ENCODE results near the gene SIGLEC12. TPM values are rescaled to one million over a fixed set of nuclear protein-coding genes. Genes with fewer than 3 reads are reported as not detected.
A peak's percentile ranks its signal among the peaks of the same experiment; 100 is the strongest.

SIGLEC12 gene
- total RNA-seq, 1 donor from 2014 or later: not detected

GRCh38 chr19:51461723-51462161, 39.9 kb downstream of the SIGLEC12 start:
- no peak overlapping the region for H3K27ac Mint-ChIP-seq (ENCODE audit: unreplicated experiment)
- H3K36me3 Mint-ChIP-seq (ENCODE audit: low read depth): no peaks in the 10 kb centered on the region
- no peak for TF ChIP-seq CTCF (IDR thresholded peaks at IDR 0.05)
- H3K27me3 Mint-ChIP-seq (ENCODE audit: low read depth): peaks cover 6% of the 10 kb centered on the region
- H3K4me1 Mint-ChIP-seq (ENCODE audit: low read depth): no peaks in the 10 kb centered on the region
- peaks cover 3% of the 10 kb centered on the region for H3K9me3 Mint-ChIP-seq (ENCODE audit: low read depth)
- no peak for DNase-seq (ENCODE audit: low spot score)
- H3K4me3 Mint-ChIP-seq (ENCODE audit: unreplicated experiment): no peak overlapping the region

GRCh38 chr19:51460164-51460992, 41.2 kb downstream of the SIGLEC12 start:
- H3K9me3 Mint-ChIP-seq (ENCODE audit: low read depth): peaks cover 3% of the 10 kb centered on the region
- H3K4me1 Mint-ChIP-seq (ENCODE audit: low read depth): no peaks in the 10 kb centered on the region
- TF ChIP-seq CTCF (IDR thresholded peaks at IDR 0.05): no peak
- peaks cover 2% of the 10 kb centered on the region for H3K27me3 Mint-ChIP-seq (ENCODE audit: low read depth)
- H3K4me3 Mint-ChIP-seq (ENCODE audit: unreplicated experiment): peak overlapping the region; percentile 52
- H3K36me3 Mint-ChIP-seq (ENCODE audit: low read depth): no peaks in the 10 kb centered on the region
- no peak overlapping the region for H3K27ac Mint-ChIP-seq (ENCODE audit: unreplicated experiment)
- no peak for DNase-seq (ENCODE audit: low spot score)

- Mint-ChIP-seq H3K9me3 (ENCODE audit: low read depth) (no peaks in the 10 kb centered on the region), H3K27me3 (ENCODE audit: low read depth) (peaks cover 2% of the 10 kb centered on the region), H3K4me1 (ENCODE audit: low read depth) (no peaks in the 10 kb centered on the region), H3K4me3 (ENCODE audit: unreplicated experiment) (no peak overlapping the region), H3K36me3 (ENCODE audit: low read depth) (no peaks in the 10 kb centered on the region), H3K27ac (ENCODE audit: unreplicated experiment) (no peak overlapping the region)
- no peak for TF ChIP-seq CTCF (IDR thresholded peaks at IDR 0.05)
- DNase-seq (ENCODE audit: low spot score): no peak
Observed at GRCh38 chr19:51458899-51459505, 42.6 kb downstream of the SIGLEC12 start.

GRCh38 chr19:51458051-51458645, 43.5 kb downstream of the SIGLEC12 start, which contains the start of gene SIGLEC8:
Gene SIGLEC8 (minus strand): TSS chr19:51458454. CDS start chr19:51458387, 67 bp downstream.
- no peak for DNase-seq (ENCODE audit: low spot score)
- no peak for TF ChIP-seq CTCF (IDR thresholded peaks at IDR 0.05)
- Mint-ChIP-seq H3K27ac (ENCODE audit: unreplicated experiment) (no peak within 1 kb of the TSS), H3K27me3 (ENCODE audit: low read depth) (peaks cover 2% of the 10 kb centered on the region), H3K9me3 (ENCODE audit: low read depth) (peaks cover 2% of the 10 kb centered on the region), H3K4me3 (ENCODE audit: unreplicated experiment) (no peak within 1 kb of the TSS), H3K4me1 (ENCODE audit: low read depth) (no peaks in the 10 kb centered on the region), H3K36me3 (ENCODE audit: low read depth) (no peaks in the 10 kb centered on the region)

- no peaks in the 10 kb centered on the region for H3K36me3 Mint-ChIP-seq (ENCODE audit: low read depth)
- no peak overlapping the region for H3K27ac Mint-ChIP-seq (ENCODE audit: unreplicated experiment)
- no peak for DNase-seq (ENCODE audit: low spot score)
- H3K4me1 Mint-ChIP-seq (ENCODE audit: low read depth): no peaks in the 10 kb centered on the region
- TF ChIP-seq CTCF (IDR thresholded peaks at IDR 0.05): no peak
- H3K27me3 Mint-ChIP-seq (ENCODE audit: low read depth): no peaks in the 10 kb centered on the region
- H3K9me3 Mint-ChIP-seq (ENCODE audit: low read depth): peaks cover 2% of the 10 kb centered on the region
- H3K4me3 Mint-ChIP-seq (ENCODE audit: unreplicated experiment): no peak overlapping the region
Observed at GRCh38 chr19:51457351-51458013, 44.1 kb downstream of the SIGLEC12 start.

All from chondrocyte (in vitro differentiated cells).